Nephron progenitor cell (in vitro differentiated cells): ENCODE data around the gene GLOD4.

ENCODE experiments used
- DNase-seq: peaks from one replicate; pipeline ENCODE4 v3.0.0; 2021
- H3K27ac Mint-ChIP-seq: 2 replicates; pipeline ENCODE4 v1.8.0; 2021; ENCODE audit warnings: mild to moderate bottlenecking, moderate library complexity, mixed read lengths
- H3K27me3 Mint-ChIP-seq: 2 replicates; pipeline ENCODE4 v1.8.0; 2021; ENCODE audit warnings: mild to moderate bottlenecking, low read depth, mixed read lengths; ENCODE audit not compliant: poor library complexity
- H3K36me3 Mint-ChIP-seq: 2 replicates; pipeline ENCODE4 v1.8.0; 2021; ENCODE audit warnings: low read depth, mixed read lengths
- H3K4me1 Mint-ChIP-seq: 2 replicates; pipeline ENCODE4 v1.8.0; 2021; ENCODE audit warnings: mixed read lengths
- H3K4me3 Mint-ChIP-seq: 2 replicates; pipeline ENCODE4 v1.8.0; 2021; ENCODE audit warnings: mild to moderate bottlenecking, moderate library complexity, mixed read lengths
- H3K9me3 Mint-ChIP-seq: 2 replicates; pipeline ENCODE4 v1.8.0; 2021; ENCODE audit warnings: mild to moderate bottlenecking, moderate library complexity, mixed read lengths
- TF ChIP-seq, protein P1 (sequence below): fragments of 200-600 bp; sonication (generic); IDR thresholded peaks from 2 replicates; pipeline ENCODE4 v1.5.0; 2021; ENCODE audit warnings: antibody characterized with exemption

The GLOD4 gene

DNA sequence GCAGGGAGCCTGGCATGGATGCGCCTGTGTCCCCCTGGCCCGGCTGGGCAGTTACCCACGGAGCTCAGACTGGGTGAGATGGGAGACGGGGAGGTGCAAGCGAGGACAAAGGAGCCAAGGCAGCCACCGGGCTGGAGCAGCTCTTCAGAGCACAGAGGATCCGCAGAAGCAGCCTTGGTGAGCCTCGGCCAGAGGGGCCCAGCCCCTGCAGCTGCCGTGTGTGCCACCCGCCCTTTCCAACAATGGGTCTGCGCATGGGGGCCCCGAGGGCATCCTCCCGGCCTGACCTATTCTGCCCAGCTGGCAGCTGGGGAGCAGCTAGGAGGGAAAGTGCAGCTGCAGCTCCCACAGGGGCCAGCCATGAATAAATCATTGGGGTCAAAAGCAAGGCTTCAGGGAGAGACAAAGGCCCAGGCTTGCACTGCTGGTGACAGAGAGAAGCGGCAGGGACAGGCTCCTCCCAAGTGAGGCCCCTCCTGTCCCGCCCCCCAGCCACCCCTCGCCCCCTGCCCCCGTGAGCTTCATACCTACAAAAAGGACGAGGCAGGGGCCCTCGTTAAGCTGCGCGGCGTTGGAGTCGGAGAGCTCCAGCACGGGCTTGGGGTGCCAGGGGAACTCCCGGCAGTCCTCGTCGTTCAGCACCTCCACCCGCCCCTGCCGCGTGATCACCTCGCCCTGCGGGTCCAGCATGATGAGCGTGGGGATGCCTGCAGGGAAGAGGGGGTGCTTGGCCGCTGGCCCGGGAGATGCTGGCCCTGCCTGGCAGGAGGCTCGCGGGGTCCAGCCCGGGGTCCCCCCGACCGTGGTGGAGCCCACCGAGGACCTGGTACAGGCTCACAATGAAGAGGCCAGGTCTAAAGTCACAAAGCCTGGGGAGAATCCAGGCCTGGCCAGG lies 22.7 kb upstream of the GLOD4 start:
- no peaks in the 10 kb centered on the region for H3K27me3 Mint-ChIP-seq
- no peaks in the 10 kb centered on the region for H3K9me3 Mint-ChIP-seq
- peaks cover 15% of the 10 kb centered on the region for H3K36me3 Mint-ChIP-seq
- peaks cover 38% of the 10 kb centered on the region for H3K4me1 Mint-ChIP-seq
- peak overlapping the region; percentile 69 for H3K27ac Mint-ChIP-seq
- peak; percentile 32 for DNase-seq
- TF ChIP-seq, protein P1, sequence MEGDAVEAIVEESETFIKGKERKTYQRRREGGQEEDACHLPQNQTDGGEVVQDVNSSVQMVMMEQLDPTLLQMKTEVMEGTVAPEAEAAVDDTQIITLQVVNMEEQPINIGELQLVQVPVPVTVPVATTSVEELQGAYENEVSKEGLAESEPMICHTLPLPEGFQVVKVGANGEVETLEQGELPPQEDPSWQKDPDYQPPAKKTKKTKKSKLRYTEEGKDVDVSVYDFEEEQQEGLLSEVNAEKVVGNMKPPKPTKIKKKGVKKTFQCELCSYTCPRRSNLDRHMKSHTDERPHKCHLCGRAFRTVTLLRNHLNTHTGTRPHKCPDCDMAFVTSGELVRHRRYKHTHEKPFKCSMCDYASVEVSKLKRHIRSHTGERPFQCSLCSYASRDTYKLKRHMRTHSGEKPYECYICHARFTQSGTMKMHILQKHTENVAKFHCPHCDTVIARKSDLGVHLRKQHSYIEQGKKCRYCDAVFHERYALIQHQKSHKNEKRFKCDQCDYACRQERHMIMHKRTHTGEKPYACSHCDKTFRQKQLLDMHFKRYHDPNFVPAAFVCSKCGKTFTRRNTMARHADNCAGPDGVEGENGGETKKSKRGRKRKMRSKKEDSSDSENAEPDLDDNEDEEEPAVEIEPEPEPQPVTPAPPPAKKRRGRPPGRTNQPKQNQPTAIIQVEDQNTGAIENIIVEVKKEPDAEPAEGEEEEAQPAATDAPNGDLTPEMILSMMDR: no peak
- H3K4me3 Mint-ChIP-seq: no peak overlapping the region

DNA sequence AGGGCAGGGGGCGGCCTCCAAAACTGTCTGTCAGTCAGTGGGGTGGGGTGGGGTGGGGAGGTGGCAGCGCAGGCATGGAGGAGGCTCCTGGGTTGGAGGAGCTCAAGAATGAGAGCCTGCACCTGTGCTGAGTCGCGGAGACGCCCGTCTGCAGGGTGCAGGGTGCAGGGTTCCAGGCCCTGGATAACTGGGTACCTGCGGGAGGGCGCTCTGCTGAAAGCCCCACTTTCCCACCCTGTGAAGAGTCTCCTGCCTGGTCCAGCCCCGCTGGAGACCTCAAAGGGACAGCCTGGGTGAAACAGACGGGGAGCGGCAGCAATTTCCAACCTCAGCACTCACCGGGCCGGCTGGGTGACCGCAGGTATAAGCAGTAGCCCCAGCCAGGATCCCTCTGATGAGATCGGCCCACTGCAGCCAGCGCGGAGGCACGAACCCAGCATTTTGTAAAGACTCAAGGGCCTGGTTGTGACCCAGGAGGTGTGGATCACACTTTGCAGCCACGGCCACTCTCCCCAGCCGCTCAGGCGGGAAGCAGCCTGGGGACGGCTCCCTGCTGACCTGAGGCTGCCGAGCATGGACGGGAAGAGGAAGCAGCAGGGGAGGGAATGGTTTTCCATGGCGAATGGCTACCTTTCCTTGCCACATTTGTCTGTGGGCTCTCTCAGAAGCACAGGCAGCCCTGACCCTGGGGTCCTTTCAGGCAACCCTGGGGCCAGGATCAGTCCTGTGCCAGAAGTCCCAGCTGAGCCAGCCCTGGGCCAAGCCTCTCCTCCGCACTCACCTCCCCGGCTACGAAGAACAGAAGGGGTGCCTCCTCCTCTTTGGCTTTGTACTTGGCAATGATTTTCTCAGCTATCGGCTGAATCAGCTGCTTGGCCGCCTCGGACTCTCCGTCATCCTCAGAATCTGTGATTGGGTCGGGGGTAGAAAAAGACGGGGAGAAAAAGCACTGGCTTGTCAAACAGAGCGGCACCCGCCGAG lies 21.1 kb upstream of the GLOD4 start:
- DNase-seq: no peak
- H3K27ac Mint-ChIP-seq: peak overlapping the region; percentile 78
- H3K9me3 Mint-ChIP-seq: no peaks in the 10 kb centered on the region
- no peak overlapping the region for H3K4me3 Mint-ChIP-seq
- TF ChIP-seq, protein P1: no peak
- peaks cover 11% of the 10 kb centered on the region for H3K36me3 Mint-ChIP-seq
- no peaks in the 10 kb centered on the region for H3K27me3 Mint-ChIP-seq
- H3K4me1 Mint-ChIP-seq: peaks cover 49% of the 10 kb centered on the region

DNA sequence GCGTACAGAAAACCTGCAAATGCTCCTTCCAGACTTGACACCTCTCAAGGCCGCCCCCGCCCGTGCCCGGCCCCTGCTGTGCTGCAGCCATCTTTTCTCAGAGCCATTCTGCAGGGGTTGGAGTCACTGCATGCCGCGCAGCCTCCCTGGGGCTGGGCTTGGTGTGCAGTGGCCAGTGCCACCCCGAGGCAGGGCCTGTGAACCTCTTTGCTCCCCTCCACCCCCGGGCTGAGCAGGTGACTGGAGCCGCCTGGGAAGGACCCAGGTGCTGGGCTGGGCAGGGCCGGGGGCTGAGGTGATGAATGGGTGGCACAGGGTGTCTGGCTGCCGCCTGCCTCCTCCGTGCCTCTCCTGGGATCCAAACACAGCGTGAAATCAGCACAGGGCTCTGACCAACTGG lies 20.4 kb upstream of the GLOD4 start:
- H3K27ac Mint-ChIP-seq: no peak overlapping the region
- H3K27me3 Mint-ChIP-seq: no peaks in the 10 kb centered on the region
- no peak overlapping the region for H3K4me3 Mint-ChIP-seq
- TF ChIP-seq, protein P1: no peak
- peaks cover 11% of the 10 kb centered on the region for H3K36me3 Mint-ChIP-seq
- DNase-seq: no peak
- H3K4me1 Mint-ChIP-seq: peaks cover 49% of the 10 kb centered on the region
- H3K9me3 Mint-ChIP-seq: no peaks in the 10 kb centered on the region

DNA sequence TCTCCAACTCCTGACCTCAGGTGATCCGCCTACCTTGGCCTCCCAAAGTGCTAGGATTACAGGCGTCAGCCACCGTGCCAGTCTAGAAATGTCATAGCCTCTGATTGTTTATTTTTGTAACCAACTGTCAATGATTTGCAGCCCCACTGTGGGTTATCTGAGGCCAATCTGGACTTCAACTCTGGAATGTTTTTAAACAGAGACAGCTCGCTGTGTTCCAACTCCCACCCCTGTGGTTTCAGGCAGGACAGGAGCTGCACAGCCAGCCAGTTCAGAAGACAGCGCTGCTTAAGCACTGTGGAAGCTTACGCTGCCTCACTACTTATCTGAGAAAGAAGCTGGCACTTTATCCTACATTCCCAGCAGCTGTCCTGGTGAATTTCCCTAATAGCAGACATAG lies 19.6 kb upstream of the GLOD4 start:
- TF ChIP-seq, protein P1: no peak
- DNase-seq: no peak
- peaks cover 16% of the 10 kb centered on the region for H3K36me3 Mint-ChIP-seq
- H3K27ac Mint-ChIP-seq: peak overlapping the region; percentile 83
- peaks cover 50% of the 10 kb centered on the region for H3K4me1 Mint-ChIP-seq
- no peaks in the 10 kb centered on the region for H3K27me3 Mint-ChIP-seq
- no peaks in the 10 kb centered on the region for H3K9me3 Mint-ChIP-seq
- H3K4me3 Mint-ChIP-seq: no peak overlapping the region

DNA sequence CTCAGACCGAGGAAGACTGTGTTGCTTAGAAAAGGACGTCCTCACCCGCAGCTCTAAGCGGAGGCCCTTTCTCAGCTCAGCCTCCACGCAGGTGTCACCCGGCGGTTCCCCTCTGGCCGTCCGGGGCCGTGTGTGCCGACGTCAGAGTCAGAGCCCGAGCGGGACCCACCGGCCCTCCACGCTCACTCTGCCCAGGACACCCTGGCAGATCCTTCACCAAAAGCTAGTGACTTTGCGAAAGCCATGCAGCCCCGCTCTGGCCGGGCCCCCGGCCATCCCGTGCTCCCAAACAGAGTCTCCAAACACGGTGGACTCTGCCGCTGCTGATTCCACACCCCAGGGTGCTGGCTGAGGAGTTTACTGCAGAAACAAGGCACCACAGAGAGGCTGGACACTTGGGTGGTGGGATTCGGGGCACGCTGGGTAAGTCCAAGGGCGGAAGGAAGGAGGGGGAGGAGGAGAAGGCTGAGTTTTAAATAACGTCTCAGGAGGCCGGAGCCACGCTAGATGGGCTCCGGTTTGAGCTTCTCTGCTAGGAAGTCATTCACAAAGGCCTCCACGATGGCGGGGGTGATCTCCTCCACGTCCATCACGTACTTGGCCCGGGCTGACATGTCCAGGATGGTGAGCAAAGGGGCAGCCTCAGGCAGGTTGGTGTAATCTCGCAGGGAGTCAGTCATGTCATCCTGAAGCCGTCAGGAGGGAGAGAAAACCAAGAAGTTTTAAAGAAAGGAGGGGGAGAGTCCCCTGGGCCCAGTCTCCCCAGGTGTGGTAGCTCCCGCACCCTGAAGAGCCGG lies 18.6 kb upstream of the GLOD4 start:
- Mint-ChIP-seq H3K4me1 (peaks cover 50% of the 10 kb centered on the region), H3K9me3 (no peaks in the 10 kb centered on the region), H3K27ac (peak overlapping the region; percentile 91), H3K36me3 (peaks cover 26% of the 10 kb centered on the region), H3K4me3 (no peak overlapping the region), H3K27me3 (no peaks in the 10 kb centered on the region)
- DNase-seq: no peak
- TF ChIP-seq, protein P1: no peak
